Ectodermal cell (in vitro differentiated cells): ENCODE data around the gene CHID1. TPM values are rescaled to one million over a fixed set of nuclear protein-coding genes. Genes with fewer than 3 reads are reported as not detected.
A peak's percentile ranks its signal among the peaks of the same experiment; 100 is the strongest.

Experiments
- H3K27ac ChIP-seq: 2 replicates; pipeline ENCODE4 v1.7.0; 2013; ENCODE audit warnings: mild to moderate bottlenecking, low read depth, low read length; ENCODE audit not compliant: insufficient read depth, poor library complexity, severe bottlenecking
- H3K27me3 ChIP-seq: 2 replicates; pipeline ENCODE4 v1.7.0; 2013; ENCODE audit warnings: mild to moderate bottlenecking, low read length; ENCODE audit not compliant: insufficient read depth, control insufficient read depth, poor library complexity, severe bottlenecking
- H3K36me3 ChIP-seq: one replicate; pipeline ENCODE4 v1.7.0; 2013; ENCODE audit warnings: low read length; ENCODE audit not compliant: control insufficient read depth, insufficient read depth
- H3K4me1 ChIP-seq: one replicate; pipeline ENCODE4 v1.7.0; 2013; ENCODE audit warnings: low read length; ENCODE audit not compliant: control insufficient read depth, insufficient read depth
- H3K4me3 ChIP-seq: 2 replicates; pipeline ENCODE4 v1.7.0; 2013; ENCODE audit warnings: low read depth, low read length, control low read depth; ENCODE audit not compliant: insufficient read depth
- H3K9me3 ChIP-seq: 2 replicates; pipeline ENCODE4 v1.7.0; 2013; ENCODE audit warnings: mild to moderate bottlenecking, low read length, moderate library complexity; ENCODE audit not compliant: control insufficient read depth
- WGBS, 2 experiments: methylation state at CpG; one replicate each; pipeline ENCODE4 v1.1.7; 2013; ENCODE audit warnings: missing lambda C conversion rate in 2 of 2; 5-methylcytosine and 5-hydroxymethylcytosine counted together
- polyA plus RNA-seq, 4 experiments: library from polyadenylated mRNA; stranded (reverse); fragments of 50-300 nt; gene quantifications; one replicate each; pipeline ENCODE4 v1.2.3, GENCODE V29; 2013

The CHID1 gene
- polyA plus RNA-seq (2013, experiment 1 of 4), result 78.5 TPM
- polyA plus RNA-seq (2013, experiment 2 of 4), result 85.8 TPM
- 61.2 TPM for polyA plus RNA-seq (2013, experiment 3 of 4)
- polyA plus RNA-seq (2013, experiment 4 of 4), result 65.1 TPM

- no peaks in the 10 kb centered on the region for H3K36me3 ChIP-seq
- H3K27ac ChIP-seq, result no peak within 1 kb of the TSS
- H3K4me3 ChIP-seq, result peak within 1 kb of the TSS; percentile 77
- peaks cover 9% of the 10 kb centered on the region for H3K4me1 ChIP-seq
- WGBS, 2 experiments, result 0% methylated on average over 59 of the region's 59 CpGs
- no peaks in the 10 kb centered on the region for H3K9me3 ChIP-seq
- no peaks in the 10 kb centered on the region for H3K27me3 ChIP-seq
Observed at GRCh38 chr11:910589-911030, at the start of gene CHID1. CHID1 (minus strand) TSS chr11:910810; CDS start chr11:904816, 5,994 bp downstream.

GRCh38 chr11:959608-960007 lies 49.0 kb upstream of the CHID1 start:
- H3K27me3 ChIP-seq, result no peaks in the 10 kb centered on the region
- WGBS, 2 experiments, result 89 to 91% methylated on average over 10 of the region's 10 CpGs
- H3K36me3 ChIP-seq, result peaks cover 25% of the 10 kb centered on the region

DNA sequence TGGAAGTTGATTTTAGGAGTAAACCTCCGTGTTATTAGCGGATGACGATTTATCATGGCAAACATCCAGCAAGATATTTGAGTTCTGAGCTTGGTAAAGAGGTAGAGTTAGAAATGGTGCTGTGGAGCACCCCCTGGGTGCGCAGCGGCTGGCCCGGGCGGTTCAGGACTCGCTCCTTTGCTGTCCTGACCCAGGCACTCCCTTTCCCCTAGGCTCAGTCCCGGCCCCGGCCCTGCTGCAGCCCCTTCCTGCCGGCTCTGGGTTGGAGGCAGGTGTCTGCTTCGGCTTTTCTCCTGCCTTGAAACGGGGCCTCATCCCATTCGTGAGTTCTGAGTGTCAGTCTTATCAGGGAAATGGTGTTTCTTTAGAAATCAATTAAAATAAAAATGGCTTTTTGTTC lies 48.4 kb upstream of the CHID1 start:
- Histone ChIP-seq H3K36me3 (peaks cover 19% of the 10 kb centered on the region), H3K27ac (no peak overlapping the region), H3K27me3 (no peaks in the 10 kb centered on the region), H3K4me3 (no peak overlapping the region), H3K9me3 (no peaks in the 10 kb centered on the region), H3K4me1 (peaks cover 5% of the 10 kb centered on the region)
- WGBS, 2 experiments, result 90 to 93% methylated on average over 14 of the region's 14 CpGs

More at GRCh38 chr11:959608-960007, 49.0 kb upstream of the CHID1 start:
- Histone ChIP-seq H3K4me1 (peaks cover 5% of the 10 kb centered on the region), H3K9me3 (no peaks in the 10 kb centered on the region), H3K4me3 (no peak overlapping the region), H3K27ac (no peak overlapping the region)

DNA sequence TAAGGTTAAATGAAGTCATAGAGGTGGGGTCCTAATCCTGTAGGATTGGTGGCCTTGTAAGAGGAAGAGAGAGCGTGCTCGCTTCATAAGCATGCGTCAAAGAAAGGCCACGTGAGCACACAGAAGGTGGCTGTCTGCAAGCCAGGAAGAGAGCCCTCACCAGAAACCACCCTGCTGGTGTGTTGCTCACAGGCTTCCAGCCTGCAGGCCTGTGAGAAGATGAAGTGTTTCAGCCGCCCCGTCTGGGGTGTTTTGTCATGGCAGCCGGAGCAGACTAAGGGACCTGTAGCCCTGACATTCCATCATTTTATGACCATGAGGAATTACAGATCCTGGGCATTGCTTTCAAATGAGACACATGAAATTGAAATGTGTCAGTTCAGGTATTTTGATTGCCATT lies 47.5 kb upstream of the CHID1 start:
- WGBS, 2 experiments, result 94% methylated on average over 7 of the region's 7 CpGs
- peaks cover 11% of the 10 kb centered on the region for H3K36me3 ChIP-seq
- no peak overlapping the region for H3K27ac ChIP-seq
- no peaks in the 10 kb centered on the region for H3K27me3 ChIP-seq
- no peak overlapping the region for H3K4me3 ChIP-seq
- H3K9me3 ChIP-seq, result no peaks in the 10 kb centered on the region
- H3K4me1 ChIP-seq, result peaks cover 8% of the 10 kb centered on the region

DNA sequence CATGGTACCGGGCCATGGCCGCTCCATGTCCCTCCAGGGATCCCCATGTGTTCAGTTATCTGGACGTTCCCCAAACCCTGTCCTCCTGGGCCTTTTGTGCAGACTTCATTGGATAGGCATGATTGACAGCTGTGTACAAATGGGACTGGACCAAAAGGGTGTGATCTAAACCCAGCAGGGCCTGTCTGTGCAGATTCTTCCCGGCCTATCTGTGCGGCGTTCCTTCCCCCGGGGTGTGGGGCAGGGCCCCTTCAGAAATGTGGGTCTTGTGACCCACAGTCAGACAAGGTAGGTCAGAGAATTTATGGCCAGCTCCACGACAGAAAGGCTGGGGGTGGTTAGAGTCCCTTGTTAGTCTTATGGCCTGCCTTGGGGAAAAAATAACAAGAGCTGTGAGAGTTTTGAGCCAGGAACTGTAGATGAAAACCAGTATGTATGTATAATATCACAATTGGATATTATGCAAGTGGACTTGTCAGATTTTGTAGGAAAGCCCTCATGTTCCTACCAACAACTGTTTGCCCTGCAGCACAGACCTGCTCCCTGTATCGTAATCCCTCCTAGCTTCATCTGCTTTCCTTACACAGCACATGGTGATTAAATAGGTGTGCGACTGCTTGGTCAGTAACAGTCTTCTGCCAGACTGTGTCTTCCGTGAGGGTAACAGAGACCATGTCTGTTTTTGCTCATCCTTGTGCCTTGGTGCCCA lies 46.8 kb upstream of the CHID1 start:
- Histone ChIP-seq H3K4me3 (no peak overlapping the region), H3K27ac (no peak overlapping the region), H3K36me3 (peaks cover 5% of the 10 kb centered on the region)

GRCh38 chr11:955154-956063 lies 44.8 kb upstream of the CHID1 start:
- no peaks in the 10 kb centered on the region for H3K27me3 ChIP-seq
- H3K4me3 ChIP-seq, result no peak overlapping the region
- 83 to 86% methylated on average over 15 of the region's 15 CpGs for WGBS, 2 experiments
- H3K9me3 ChIP-seq, result no peaks in the 10 kb centered on the region
- H3K27ac ChIP-seq, result peak overlapping the region; percentile 29
- peaks cover 20% of the 10 kb centered on the region for H3K4me1 ChIP-seq
- H3K36me3 ChIP-seq, result no peaks in the 10 kb centered on the region

More for the DNA sequence above, 46.8 kb upstream of the CHID1 start:
- Histone ChIP-seq H3K4me1 (peaks cover 15% of the 10 kb centered on the region), H3K9me3 (no peaks in the 10 kb centered on the region), H3K27me3 (no peaks in the 10 kb centered on the region)
- WGBS, 2 experiments, result 89 to 93% methylated on average over 11 of the region's 11 CpGs

GRCh38 chr11:954392-955153 lies 44.0 kb upstream of the CHID1 start:
- H3K4me3 ChIP-seq, result no peak overlapping the region
- peaks cover 20% of the 10 kb centered on the region for H3K4me1 ChIP-seq
- H3K27me3 ChIP-seq, result no peaks in the 10 kb centered on the region
- 89 to 94% methylated on average over 5 of the region's 5 CpGs for WGBS, 2 experiments
- H3K9me3 ChIP-seq, result no peaks in the 10 kb centered on the region
- H3K27ac ChIP-seq, result no peak overlapping the region
- H3K36me3 ChIP-seq, result no peaks in the 10 kb centered on the region

DNA sequence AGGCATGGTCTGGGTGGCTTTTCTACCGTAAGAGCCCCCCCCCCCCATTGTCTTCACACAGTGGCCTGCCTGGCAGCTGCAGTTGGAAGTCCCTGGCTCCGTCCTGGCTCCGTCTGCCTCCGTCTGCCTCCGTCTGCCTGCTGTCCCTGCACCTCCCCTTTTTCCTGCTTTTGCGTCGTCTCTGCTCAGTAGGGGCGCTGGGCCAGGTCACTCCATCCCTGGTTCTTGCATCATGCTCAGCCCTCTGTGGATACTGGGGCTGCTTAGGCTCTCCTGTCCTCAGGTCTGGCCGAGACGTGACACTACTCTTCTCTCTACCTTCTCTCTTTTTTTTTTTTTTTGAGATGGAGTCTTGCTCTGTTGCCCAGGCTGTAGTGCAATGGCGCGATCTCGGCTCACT lies 42.9 kb upstream of the CHID1 start:
- peaks cover 20% of the 10 kb centered on the region for H3K4me1 ChIP-seq
- H3K36me3 ChIP-seq, result no peaks in the 10 kb centered on the region
- H3K27me3 ChIP-seq, result no peaks in the 10 kb centered on the region
- no peak overlapping the region for H3K4me3 ChIP-seq
- 80 to 84% methylated on average over 13 of the region's 13 CpGs for WGBS, 2 experiments
- H3K9me3 ChIP-seq, result no peaks in the 10 kb centered on the region
- H3K27ac ChIP-seq, result no peak overlapping the region

DNA sequence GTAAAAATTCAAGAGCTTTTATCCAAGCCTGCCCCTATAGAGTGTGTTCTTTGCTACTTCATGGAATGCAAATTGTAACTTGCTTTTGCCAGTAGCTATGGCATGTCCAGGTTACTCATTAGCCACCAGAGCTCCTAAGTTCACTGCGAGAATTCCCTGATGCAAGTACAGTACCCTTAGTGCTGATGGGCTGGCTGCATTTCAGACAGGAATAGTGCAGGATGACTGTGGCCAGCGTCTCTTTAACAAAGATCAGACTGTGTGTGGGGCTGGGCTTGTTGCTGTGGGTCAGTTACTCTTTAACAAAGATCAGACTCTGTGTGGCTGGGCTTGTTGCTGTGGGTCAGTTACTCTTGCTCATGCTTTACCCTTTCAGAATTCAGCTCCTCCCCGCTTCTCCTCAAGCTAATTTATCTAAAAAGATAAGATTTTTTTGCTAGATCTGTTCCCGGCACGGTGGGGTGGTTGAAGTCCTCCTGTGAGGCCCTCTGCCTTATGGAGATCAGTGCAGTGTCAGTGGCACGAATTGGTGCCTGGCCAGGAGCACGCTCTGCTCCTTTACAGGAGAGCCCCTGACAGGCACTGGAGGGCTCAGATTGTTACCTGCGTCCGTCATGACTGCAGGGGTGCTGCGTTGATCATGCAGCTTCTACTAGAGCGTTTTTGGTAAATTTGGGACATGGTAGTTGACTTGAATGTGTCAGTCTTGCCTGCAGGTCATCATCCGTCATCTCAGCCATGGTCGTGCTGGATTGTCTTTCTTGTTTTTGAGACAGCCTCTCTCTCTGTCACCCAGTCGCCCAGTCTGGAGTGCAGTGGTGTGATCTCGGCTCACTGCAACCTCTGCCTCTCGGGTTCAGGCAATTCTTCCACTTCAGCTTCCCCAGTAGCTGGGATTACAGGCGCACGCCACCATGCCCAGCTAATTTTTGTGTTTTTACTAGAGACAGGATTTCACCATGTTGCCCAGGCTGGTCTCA lies 42.1 kb upstream of the CHID1 start:
- 84 to 86% methylated on average over 18 of the region's 18 CpGs for WGBS, 2 experiments
- H3K27ac ChIP-seq, result peak overlapping the region; percentile 3
- H3K27me3 ChIP-seq, result no peaks in the 10 kb centered on the region
- H3K36me3 ChIP-seq, result no peaks in the 10 kb centered on the region
- no peaks in the 10 kb centered on the region for H3K9me3 ChIP-seq
- peaks cover 20% of the 10 kb centered on the region for H3K4me1 ChIP-seq
- H3K4me3 ChIP-seq, result no peak overlapping the region
